Breast epithelium (tissue), 3 donors: ENCODE data around the gene ALKBH2.

Experiments used
- POLR2A ChIP-seq: fragments of 450-650 bp; IDR thresholded peaks from one replicate; pipeline ENCODE4 v1.6.1; 2016; ENCODE audit warnings: antibody characterized with exemption, mild to moderate bottlenecking, moderate library complexity
- TF ChIP-seq, protein P1 (sequence below), 3 donors: fragments of 450-650 bp; IDR thresholded peaks; one replicate each; pipeline ENCODE4 v1.5.1; 2016 to 2017; ENCODE audit warnings: antibody characterized with exemption in 3 of 3, mild to moderate bottlenecking in 3 of 3, moderate library complexity in 3 of 3

- TF ChIP-seq, protein P1, sequence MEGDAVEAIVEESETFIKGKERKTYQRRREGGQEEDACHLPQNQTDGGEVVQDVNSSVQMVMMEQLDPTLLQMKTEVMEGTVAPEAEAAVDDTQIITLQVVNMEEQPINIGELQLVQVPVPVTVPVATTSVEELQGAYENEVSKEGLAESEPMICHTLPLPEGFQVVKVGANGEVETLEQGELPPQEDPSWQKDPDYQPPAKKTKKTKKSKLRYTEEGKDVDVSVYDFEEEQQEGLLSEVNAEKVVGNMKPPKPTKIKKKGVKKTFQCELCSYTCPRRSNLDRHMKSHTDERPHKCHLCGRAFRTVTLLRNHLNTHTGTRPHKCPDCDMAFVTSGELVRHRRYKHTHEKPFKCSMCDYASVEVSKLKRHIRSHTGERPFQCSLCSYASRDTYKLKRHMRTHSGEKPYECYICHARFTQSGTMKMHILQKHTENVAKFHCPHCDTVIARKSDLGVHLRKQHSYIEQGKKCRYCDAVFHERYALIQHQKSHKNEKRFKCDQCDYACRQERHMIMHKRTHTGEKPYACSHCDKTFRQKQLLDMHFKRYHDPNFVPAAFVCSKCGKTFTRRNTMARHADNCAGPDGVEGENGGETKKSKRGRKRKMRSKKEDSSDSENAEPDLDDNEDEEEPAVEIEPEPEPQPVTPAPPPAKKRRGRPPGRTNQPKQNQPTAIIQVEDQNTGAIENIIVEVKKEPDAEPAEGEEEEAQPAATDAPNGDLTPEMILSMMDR (IDR thresholded peaks at IDR 0.05), result no peak
- no peak for TF ChIP-seq POLR2A
Measured at GRCh38 chr12:109115758-109116610, 22.7 kb upstream of the ALKBH2 start, which contains the start of gene ACACB.
